GM12891 (cell line): Measurements from ENCODE around the gene TMEM267.

ENCODE experiments used
- DNase-seq: peaks from one replicate; pipeline ENCODE4 v3.0.0; 2011; ENCODE audit warnings: low spot score; ENCODE audit not compliant: insufficient read length
- FAIRE-seq: peaks from 2 replicates; lab custom pipeline; 2011; peaks lifted over from hg19 to GRCh38; lab: Jason Lieb, UNC
- PAX5 ChIP-seq: IDR thresholded peaks from 2 replicates; pipeline ENCODE4 v1.6.1; 2011; ENCODE audit warnings: low read length, moderate library complexity, mild to moderate bottlenecking; ENCODE audit not compliant: insufficient read depth, severe bottlenecking
- POLR2A ChIP-seq: IDR thresholded peaks from 2 replicates; pipeline ENCODE4 v1.6.1; 2011; ENCODE audit warnings: low read depth, low read length, control low read depth
- POLR2AphosphoS5 ChIP-seq: IDR thresholded peaks from 2 replicates; pipeline ENCODE4 v1.6.1; 2011; ENCODE audit warnings: low read depth, low read length, control low read depth
- POU2F2 ChIP-seq: IDR thresholded peaks from 2 replicates; pipeline ENCODE4 v1.6.1; 2011; ENCODE audit warnings: low read depth, mild to moderate bottlenecking, control low read depth, low read length, moderate library complexity
- SPI1 ChIP-seq: IDR thresholded peaks from 2 replicates; pipeline ENCODE4 v1.6.1; 2011; ENCODE audit warnings: low read depth, low read length, control low read depth
- TAF1 ChIP-seq: IDR thresholded peaks from 2 replicates; pipeline ENCODE4 v1.6.1; 2011; ENCODE audit warnings: low read depth, low read length, control low read depth

Gene TMEM267

DNA sequence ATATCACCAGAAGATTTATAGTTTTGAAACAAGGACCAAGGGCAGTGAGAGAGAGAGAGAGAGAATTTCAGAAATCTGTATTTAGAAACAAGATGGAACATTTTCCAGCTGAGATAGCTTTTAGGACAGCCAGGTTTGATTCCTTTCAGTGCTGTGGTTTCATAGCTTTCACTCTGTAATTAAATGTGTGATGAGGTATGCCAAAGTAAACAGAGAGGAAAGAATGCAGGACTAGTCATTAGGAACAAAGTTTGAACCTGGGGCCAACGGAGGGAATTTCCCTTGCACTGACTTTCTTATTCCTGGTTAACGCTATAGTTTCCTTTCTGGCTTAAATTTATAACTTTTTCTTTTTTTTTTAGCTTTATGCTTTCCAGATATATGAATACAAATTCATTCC is 61.5 kb downstream of the TMEM267 start:
- no peak for DNase-seq
- TF ChIP-seq POLR2A, result no peak
- no peak for TF ChIP-seq PAX5
- no peak for TF ChIP-seq TAF1
- no peak for TF ChIP-seq POLR2AphosphoS5
- TF ChIP-seq POU2F2, result no peak
- TF ChIP-seq SPI1, result no peak
- no peak for FAIRE-seq

DNA sequence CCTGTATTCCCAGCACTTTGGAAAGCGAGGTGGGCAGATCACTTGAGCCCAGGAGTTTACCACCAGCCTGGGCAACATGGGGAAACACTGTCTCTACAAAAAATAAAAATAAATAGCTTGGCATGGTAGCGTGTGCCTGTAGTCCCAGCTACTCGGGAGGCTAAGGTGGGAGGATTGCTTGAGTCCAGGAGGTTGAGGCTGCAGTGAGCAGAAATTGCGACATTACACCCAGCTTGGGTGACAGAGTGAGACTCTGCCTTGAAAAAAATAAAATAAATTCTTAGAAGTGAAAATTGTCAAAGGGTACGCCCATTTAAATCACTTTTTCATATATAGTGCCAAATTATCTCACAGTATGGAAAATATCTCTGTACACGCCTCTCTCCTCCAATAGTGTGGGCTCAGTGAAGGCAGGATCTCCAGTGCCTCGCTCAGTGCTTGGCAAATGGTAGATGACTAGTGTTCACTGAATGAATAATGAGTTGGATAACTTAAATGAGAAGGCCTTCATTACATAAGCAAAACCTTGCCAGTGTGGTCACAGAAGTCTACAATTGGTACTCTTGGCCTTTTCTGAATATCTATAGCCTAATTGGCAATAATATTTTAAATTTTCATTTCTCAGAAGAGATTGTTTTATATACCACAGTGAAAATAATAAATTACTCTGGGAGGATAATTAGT is 62.1 kb downstream of the TMEM267 start:
- FAIRE-seq (no peak), DNase-seq (no peak)
- TF ChIP-seq POLR2A, result no peak
- TF ChIP-seq POLR2AphosphoS5, result no peak
- no peak for TF ChIP-seq POU2F2
- no peak for TF ChIP-seq TAF1
- no peak for TF ChIP-seq SPI1
- no peak for TF ChIP-seq PAX5

DNA sequence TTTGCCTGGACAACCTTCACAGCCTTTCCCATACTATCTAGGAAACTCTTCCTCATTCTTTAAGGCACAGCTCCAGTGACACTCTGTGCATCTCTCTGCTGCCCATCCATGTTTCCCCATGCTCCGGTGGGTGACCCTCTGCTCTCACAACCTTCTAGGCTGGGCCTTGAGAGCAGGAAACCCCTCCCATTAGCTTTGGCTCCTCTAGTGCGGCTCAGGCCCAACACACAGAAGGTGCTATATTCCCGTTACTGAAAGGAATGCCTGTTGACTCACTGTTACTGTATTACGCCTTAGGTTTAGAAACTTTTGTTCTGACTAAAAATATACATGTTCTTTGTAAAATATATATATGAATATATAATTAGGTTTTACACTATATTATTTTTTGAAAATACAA is 63.4 kb downstream of the TMEM267 start:
- TF ChIP-seq POLR2AphosphoS5 (no peak), SPI1 (no peak), POU2F2 (no peak), TAF1 (no peak), POLR2A (no peak), PAX5 (no peak)
- no peak for DNase-seq
- FAIRE-seq, result no peak

DNA sequence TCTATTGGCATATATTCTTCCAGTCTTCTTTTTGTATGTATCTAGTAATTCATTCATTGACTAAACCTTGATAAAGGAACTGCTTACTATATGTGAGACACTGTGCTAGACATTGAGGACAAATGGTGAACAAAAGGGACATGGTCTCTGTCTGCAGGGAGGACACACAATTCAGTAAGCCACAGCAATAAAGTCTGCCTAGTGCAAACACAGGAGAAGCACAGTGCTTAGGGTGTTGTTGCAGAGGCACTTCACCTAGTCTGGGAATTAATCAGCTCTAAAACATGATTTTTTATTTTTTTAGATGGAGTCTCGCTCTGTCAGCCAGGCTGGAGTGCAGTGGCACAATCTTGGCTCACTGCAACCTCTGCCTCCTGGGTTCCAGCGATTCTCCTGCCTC is 65.1 kb downstream of the TMEM267 start:
- TF ChIP-seq SPI1 (no peak), POLR2A (no peak), PAX5 (no peak), POLR2AphosphoS5 (no peak), TAF1 (no peak), POU2F2 (no peak)
- DNase-seq (no peak), FAIRE-seq (no peak)

DNA sequence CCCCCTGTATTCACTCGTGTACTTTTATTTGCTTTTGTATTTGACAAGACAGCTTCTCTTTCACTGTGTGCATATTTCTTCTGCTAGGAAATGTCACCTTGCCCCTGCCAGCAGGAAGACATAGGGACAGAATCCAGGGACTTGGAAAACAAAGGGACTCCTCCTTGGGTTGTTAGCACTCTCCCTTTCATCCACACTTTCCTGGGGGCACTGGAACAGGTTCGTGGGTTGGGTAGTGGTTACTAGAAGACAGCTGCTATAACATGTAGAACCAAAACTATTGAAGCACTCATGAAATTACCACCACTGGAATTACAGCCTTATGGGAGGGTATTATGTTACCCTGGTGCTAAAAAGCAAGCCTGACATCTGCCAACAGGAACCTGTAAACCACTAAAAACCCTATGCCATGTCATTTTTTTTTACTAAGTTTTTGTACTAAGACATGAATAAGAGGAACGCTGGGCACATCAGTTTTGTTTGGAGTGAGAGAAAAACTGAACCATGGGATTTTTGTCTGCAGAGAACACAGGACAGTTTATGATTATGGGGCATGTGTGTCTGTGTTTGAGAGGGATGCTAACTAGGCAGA is 66.8 kb downstream of the TMEM267 start:
- TF ChIP-seq POU2F2 (no peak), SPI1 (no peak), TAF1 (no peak), PAX5 (no peak), POLR2A (no peak), POLR2AphosphoS5 (no peak)
- FAIRE-seq (no peak), DNase-seq (no peak)

DNA sequence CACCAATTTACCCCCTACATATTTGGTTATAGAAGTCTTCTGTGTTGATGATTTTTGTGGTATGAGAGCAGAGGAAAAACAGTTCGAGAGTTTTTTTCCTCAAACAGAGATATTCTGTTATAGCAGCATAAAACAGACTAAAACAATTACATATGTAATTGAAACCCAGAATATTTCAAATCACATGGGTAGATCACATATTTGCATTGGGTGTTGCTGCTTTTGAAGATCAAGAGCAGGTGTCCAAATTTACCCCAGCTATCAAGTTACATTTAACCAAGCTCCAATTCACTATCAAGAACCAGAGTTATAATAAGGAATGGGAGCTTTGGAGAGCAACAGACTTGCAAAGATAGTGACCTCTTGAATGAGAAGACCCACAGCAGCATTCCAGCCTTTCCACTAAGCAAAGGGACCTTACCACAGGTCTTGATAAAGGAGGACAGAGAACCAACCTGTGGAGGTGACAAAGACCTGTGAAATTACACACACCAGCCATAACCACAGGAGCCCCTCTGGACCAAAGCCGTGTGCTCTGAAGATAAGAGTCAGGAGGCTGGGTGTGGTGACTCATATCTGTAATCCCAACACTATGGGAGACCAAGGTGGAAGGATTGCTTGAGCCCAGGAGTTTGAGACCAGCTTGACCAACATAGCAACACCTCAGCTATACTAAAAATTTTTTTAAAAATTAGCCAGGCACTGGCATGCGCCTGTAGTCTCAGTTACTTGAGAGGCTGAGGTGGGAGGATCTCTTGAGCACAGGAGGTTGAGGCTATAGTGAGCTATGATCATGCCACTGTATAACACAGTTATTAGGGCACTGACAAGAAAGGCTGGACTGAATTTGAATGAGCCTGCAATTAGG is 67.5 kb downstream of the TMEM267 start:
- DNase-seq (no peak), FAIRE-seq (no peak)
- TF ChIP-seq SPI1 (no peak), PAX5 (no peak), TAF1 (no peak), POLR2A (no peak), POU2F2 (no peak), POLR2AphosphoS5 (no peak)

DNA sequence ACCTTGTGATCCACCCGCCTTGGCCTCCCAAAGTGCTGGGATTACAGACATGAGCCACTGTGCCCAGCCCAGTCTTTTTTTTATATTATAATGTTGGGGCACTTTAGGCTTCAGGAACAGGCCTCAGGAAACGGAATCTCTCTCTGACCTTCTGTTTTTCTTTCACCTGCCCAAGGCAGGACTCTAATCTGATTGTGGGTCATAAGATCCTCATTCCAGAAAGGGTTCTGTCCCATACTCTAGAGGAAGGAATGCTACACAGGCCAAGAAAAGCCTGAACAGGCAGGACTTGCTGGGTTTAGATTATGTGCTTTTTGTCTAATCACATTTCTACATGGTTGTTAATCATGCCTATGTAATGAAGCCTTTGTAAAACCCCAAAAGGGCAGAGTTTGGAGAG is 69.7 kb downstream of the TMEM267 start:
- TF ChIP-seq POLR2AphosphoS5, result no peak
- no peak for TF ChIP-seq SPI1
- no peak for TF ChIP-seq TAF1
- TF ChIP-seq POLR2A, result no peak
- no peak for TF ChIP-seq POU2F2
- TF ChIP-seq PAX5, result no peak
- DNase-seq, result no peak
- no peak for FAIRE-seq

DNA sequence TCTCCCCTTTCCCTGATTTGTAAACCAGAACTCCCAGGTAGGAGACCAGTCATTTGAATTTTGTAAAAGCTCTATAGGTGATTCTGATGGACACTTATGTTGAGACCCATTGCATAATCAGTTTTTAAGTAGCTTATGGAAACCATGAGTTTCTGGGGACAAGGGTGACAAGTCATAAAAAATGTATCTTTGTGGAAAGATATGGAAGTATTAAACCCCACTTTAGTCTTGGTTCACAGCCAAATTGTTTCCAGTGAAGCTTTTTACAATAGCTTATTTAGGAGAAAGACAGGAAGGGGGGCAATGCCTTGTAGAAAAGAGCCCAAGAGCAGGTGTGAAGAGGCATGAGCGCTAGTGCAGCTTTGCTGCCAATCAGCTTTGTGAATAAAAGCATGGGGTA is 71.0 kb downstream of the TMEM267 start:
- TF ChIP-seq PAX5 (no peak), SPI1 (no peak), POLR2A (no peak), POLR2AphosphoS5 (no peak), TAF1 (no peak), POU2F2 (no peak)
- FAIRE-seq (no peak), DNase-seq (no peak)

DNA sequence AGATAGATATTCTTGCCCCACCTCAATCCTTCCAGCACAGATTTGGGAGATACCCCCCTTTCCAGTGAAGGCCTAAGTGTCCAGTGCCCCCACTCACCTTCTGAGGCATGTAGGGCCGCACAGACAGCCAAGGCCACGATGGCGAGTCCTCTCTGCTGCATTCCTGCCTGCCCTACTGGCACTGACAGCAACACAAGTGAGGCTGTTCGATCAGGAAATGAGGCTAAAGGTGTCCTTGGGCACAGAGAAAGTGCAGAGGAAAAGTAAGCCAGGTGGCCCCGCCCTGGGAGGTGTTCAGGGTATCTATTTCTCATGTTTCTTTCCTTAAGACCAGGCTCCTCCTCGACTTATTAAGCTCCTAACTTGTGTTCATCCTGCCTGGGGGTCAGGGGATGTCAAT is 71.5 kb downstream of the TMEM267 start, which contains the start of gene CCL28:
CCL28 (minus strand) TSS at position 236 of the 400 bp plus-strand sequence; CDS start at position 161, 75 bp downstream.
- TF ChIP-seq TAF1 (no peak), POLR2AphosphoS5 (no peak), SPI1 (no peak), POLR2A (no peak), POU2F2 (no peak), PAX5 (no peak)
- FAIRE-seq (no peak), DNase-seq (no peak)
